ENCODE results near the gene MEN1. TPM values are rescaled to one million over a fixed set of nuclear protein-coding genes. Genes with fewer than 3 reads are reported as not detected.
A peak's percentile ranks its signal among the peaks of the same experiment; 100 is the strongest.
"Not testable (repeated sequence)": the region's sequence is repeated elsewhere in the genome, so short reads cannot be mapped to it uniquely, and the experiment has no call there.

MEN1 gene
- total RNA-seq, 1 experiment from 2014 or later = 11.8 TPM

DNA sequence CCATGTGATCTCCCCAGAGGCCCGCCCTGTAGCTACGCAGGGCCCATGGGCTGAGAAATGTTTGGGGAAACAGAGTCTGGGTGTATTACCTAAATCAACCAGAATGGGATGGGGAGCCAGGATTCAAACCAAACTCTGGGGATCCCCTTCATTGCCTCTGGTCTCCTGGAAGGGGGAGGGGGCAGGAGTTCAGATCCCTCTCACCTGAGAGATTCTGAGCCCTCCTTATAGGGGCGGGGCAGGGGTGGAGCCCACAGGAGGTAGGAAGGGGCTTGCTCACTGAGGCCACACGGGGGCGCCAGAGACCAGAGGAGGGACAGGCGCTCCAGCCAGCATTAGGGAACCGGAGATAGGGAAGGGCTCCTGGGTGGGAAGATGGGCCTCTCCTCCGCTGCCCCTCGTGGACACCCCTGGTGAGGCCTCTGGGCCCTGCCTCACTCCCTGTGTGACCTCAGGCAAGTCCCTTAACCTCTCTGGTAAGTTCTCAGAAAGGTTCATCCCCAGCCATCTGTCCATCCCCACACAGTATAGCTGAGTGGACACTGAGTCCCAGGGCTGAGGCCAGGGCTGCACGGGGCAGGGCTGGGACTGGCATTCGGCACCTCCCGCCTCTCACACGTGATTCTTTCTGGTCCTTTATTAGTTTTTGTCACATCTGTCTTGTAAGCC, 36.8 kb upstream of the MEN1 start:
- DNase-seq (ENCODE audit: extremely low read depth, low read depth) = peak; percentile 88

DNA sequence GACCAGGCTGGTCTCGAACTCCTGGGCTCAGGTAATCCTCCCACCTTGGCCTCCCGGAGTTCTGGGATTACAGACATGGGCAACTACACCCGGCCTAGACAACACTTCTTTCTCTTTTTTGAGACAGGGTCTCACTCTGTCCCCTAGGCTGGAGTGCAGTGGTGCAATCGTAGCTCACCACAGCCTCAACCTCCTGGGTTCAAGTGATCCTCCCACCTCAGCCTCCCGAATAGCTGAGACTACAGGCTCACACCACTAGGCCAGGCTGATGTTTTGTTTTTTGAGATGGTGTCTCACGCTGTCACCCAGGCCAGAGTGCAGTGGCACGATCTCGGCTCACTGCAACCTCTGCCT, 35.4 kb upstream of the MEN1 start:
- not testable (repeated sequence) for DNase-seq (ENCODE audit: extremely low read depth, low read depth)

DNA sequence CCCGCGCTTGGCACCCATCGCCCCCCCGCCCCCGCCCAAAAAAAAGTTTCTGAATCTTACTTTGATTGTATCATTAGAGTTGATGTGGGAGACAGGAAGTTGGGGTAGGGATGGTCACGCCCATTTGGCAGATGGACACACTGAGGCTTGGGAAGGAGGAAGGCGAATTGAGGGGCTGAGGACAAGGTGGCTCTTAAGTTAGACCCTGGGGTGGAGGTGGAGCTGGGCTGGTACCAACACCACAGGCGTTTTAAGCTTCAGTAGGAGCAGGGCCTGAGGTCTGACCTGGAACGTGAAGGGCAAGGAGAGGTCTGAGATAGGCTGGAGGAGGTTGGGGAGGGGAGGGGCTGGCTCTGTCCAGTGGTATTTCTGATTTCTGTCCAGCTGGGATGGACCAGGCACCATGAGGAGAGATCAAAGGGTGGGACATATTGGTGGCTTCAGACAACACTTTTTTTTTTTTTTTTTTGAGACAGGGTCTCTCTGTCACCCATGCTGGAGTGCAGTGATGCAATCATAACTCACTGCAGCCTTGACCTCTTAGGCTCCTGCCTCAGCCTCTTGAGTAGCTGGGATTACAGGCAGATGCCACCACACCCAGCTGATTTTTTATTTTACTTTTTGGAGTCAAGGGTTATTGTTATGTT, 34.9 kb upstream of the MEN1 start:
- DNase-seq (ENCODE audit: extremely low read depth, low read depth) = no peak

DNA sequence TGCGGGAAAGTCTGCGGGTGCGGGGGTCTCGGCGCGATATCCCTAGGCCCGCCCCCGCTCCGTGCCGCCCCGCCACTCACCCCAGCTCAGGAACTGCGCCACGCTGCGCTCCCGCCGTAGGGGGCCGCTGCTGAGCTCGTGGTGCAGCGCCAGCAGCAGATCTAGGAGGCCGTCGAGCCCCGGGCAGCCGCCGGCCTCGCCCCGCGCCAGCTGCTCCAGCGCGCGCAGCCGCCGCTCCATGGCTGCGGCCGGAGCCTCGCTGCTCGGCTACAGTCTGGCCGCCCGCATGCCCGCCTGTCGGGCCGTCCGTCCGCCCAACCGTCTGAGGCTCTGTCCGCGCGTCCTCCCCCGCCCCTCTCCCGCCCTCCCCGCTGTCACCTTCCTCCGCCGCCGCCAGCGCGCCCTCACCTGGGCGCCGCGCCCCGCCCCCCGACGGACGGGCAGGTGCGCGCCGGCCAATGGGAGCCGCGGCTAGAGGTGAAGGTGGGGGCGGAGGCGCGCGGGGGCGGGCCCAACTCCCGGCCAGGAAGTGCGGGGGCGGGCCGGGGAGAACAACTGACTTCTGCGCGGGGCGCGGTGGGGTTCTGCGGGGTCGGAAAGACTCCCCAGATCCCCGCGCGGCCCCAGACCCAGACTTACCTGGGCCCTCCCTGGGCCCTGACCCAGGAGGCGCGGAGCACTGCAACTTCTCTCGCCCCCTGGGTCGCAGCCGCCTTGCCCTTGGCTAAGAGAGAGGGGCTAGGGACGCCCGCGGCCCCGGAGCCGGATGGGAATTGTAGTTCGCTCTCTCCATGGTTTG, 34.2 kb upstream of the MEN1 start, which contains the start of gene CDC42BPG:
CDC42BPG (minus strand) TSS at position 324 of the 799 bp plus-strand sequence; CDS start at position 240, 84 bp downstream.
- peak; percentile 41 for DNase-seq (ENCODE audit: extremely low read depth, low read depth)

DNA sequence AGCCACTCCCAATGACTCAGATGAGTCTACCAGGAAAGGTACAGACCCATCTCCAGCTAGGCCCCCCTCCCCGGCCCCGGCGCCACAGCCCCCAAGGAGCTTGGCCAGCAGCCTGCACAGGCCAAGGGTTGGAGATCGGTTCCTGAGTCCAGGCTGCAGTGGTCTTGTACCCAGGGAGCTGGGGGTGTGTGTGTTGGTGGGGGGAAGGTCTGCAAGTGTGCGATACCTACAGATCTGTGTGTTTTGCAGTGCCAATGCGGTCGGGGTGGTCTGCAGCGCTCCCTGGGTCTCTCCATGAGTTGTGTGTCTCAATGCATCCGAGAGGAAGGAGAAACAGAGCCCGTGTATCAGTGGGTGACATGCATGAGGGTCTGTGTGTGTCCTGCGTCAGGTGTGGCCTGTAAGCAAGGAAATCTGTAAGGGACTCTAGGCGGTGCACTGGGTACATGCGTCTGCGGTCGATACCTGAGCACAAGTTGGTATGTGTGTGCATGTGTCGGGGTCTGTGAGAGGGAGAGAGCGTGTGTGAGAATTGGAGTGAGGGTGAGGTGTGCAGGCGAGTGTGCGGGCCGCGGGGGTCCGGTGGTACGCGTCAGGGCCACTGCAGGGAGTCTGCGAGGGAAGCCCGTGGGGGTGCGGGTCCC, 33.5 kb upstream of the MEN1 start:
- no peak for DNase-seq (ENCODE audit: extremely low read depth, low read depth)

DNA sequence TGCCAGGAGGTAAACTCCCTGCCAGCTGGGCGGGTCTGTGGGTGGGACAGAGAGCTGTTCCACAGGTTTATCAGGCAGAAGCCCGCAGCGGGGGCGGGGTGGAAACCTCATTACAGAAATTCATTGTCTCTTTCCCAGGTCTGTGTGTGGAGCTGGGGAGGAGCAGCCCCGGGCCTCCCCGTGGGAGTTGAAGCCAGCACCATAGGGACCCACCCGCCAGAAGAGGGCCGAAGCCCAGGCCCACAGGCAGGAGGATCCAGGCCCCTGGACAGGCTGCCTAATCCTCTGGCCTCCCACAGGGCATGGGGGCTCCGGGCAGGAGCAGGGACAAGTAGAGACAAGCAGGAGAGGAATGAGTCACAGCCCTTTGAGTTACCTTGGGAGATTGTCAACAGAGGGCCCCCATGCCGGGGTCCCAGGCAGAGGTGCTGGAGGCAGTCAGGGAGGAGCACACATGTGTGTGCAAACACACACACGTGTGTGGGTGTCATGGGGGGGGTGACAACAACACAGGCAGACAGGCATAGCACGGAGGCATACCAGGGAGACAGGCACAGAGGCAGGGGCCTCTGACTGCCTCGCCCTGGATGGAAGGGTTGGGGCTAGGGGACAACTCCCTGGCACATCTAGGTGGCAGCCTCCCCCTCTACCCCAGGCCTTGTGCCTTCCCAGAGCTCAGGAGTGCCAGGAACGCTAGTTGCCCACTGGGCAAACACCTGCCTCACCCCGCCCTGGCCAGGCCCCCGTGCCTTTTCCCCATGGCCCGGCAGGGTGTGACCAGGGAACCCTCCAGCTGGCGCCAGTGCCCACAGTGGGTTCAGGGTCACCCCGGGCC, 32.7 kb upstream of the MEN1 start:
- no peak for DNase-seq (ENCODE audit: extremely low read depth, low read depth)

DNA sequence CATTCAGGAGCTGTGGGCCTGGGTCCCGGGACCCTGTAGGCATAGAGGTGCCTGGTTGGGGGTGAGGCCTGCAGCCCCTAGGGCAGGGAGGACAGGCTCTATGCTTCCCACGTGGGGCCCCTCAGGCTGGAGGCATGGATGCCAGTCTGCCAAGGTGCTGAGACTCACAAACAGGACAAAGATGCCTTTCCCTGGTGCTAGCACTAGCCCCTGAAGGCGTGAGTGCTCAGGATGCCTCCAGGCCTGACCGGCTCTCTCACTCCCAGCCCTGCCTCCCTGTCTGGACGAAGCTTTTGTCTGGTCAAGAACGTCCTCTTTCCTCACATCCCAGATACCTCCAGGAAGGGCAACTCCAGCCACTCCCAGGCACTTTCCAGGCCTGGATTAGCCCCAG, 32.0 kb upstream of the MEN1 start:
- DNase-seq (ENCODE audit: extremely low read depth, low read depth) = no peak

DNA sequence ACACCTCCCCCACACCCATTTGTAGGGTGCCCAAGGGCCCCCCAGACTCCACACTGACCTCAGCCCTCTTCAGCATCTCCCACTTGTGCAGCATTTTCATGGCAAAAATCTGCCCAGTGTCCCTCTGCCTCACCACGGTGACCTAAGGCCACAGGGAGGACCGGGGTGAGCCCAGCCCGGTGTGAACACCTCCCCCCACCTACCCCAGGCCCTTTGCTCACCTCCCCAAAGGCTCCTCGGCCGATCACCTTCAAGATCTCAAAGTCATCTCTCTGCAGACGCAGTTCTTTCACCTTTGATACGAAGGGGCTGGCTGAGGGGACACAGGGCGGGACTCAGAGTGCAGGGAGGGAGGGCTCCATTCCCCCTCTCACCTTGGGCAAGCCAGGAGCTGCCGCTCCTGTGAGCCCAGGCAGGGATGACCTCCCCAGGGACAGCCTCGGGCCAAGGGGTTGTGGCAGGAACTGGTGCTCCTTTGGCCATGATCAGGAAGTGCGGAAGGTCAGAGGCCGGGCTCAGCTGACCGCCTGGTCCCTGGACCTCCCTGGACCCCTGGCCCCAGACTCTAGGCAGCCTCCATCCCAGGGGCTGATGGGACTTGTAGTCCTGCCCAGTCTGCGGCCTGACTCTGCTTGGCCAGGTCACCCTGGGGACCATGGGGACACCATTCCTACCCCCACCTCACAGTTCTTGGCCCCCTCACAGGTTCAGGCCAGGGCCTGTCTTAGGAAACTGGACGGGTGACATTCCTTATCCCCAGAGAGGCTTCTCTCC, 31.4 kb upstream of the MEN1 start:
- no peak for DNase-seq (ENCODE audit: extremely low read depth, low read depth)

DNA sequence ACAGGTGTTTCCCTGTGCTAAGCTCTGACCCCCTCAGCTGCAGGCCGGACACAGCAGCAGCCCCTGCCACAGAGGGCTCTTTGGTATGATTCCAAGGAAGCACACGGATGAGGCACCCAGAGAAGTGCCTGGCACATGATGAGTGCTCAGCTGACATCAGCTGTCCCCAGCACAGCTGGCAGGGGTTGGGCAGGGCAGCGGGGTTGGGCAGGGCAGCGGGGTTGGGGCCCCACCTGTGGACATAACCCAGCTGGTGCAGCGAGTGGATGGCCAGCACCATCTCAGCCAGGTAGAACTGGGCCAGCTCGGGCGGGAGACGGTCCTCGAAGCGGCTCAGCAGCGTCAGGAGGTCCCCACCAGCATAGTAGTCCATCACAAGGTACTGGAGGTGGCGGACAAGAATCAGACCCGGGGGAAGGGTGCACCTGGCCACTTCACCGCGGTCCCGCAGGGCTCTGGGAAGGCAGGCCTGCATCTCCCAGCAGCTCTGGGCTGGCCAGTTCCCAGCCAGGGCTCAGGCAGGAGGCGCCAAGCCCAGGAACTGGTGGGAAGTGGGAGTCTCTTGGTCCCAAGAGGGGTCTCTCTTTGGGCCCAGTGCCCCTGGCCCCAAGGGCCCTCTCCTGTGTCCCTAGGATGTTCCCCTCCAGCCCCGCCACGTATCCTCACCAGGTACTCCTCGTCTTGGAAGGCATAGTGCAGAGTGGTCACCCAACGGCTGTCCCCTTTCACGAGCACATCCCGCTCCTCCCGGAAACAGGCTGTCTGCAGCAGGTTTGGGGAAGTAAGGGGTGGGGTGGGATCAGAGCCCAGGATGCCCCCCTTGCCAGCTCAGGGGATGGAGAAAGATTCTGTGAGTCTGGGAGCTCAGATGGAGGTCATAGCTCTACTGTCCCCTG, 29.8 kb upstream of the MEN1 start:
- DNase-seq (ENCODE audit: extremely low read depth, low read depth) = no peak

DNA sequence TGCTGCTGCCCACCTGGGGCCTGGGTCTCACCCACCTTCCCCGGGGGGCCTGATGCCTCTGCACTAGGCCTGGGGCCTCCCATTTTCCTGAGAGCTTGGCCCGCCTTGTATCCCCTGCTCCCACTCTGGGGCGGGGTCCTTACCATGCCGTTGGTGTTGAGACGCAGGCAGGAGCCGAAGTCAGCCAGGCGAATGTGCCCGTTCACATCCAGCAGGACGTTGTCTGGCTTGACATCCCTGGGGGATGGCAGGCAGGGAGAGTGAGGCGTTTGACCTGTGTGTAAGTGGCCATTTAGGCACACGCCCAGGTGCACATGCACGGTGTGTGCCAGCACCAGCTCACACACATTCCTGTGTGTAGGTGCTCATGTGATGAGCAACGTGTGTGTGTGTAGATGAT, 29.0 kb upstream of the MEN1 start:
- DNase-seq (ENCODE audit: extremely low read depth, low read depth) = no peak

DNA sequence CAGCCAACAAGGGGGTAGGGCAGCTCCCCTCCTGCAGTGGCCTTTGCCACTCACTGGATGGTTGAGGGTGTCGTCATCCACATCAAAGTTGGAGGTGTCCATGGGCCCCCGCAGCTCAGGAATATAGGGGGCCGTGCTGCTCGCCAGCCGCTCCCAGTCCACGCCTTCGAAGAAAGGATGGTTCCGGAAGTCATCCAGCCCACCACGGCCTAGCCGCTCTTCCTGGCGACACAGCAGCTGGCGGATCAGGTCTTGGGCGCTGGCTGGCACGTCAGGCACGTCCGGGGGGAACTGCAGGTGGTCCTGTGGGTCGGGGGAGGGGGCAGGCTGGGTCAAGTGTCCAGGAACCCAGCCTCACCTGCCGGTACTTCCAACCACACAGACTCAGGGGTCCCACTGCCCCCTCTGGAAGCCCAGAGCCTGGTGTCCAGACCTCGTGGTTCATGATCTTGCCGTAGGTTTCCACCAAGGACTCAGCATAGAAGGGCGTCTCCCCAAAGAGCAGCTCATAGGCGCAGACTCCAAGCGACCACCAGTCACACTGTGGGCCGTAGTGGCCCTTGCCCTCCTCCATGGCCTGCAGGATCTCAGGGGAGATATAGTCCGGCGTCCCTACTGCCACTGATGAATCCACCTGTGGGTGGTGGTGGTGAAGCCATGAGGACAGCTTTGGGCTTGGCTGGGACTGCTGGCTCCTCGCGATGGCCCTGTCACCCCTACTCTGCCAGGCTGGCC, 28.4 kb upstream of the MEN1 start:
- no peak for DNase-seq (ENCODE audit: extremely low read depth, low read depth)

DNA sequence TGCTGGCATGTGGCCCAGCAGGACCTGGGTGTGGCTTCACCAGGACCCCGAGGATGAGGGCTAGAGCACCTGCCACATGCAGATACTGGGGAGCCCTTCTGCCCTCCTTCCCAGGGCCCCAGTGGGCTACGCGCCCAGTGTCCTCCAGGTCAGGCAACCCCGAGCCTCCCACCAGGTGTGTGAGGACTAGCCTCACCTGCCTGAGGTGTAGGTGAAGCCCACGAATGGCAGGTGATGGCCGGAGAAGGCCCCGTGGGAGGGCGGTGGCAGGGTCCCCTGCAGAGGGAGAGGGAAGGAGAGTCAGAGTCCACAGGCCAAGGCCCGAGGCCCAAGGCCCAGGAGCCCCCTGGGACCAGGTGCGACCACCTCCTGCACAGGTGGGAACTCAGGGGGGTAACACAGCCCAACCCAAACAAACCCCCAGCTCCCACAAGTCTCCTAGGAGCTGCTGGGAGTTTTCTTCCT, 27.6 kb upstream of the MEN1 start:
- no peak for DNase-seq (ENCODE audit: extremely low read depth, low read depth)

DNA sequence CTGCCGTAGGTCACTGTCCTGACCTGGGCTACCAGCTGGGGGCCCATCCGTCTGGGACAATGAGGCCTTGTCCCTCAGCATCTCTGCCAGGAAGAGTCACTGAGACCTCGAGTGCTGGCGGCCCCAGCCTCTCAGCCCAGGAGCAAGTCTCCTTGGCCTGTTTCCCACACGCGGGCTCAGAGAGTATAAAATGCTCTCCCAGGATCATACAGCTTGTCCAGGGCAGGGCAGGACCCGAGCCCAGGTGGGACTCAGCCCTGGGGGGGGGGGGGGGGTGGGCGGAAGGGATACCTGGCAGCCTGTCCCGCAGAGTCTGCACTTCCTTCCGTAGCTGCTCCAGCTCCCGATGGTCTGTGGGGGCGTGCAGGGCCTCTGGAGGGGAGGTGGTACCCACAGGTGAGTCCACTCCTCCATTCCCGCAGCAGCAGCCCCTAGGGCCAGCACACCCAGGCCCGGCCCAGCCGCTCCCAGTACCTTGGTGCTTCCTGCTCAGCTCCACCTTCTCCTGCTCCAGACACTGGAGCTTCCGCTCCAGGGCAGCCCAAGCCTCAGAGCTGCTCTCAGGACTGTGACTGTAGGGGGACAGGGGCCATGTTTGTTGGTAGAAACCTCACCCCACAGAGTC, 26.2 kb upstream of the MEN1 start:
- no peak for DNase-seq (ENCODE audit: extremely low read depth, low read depth)

DNA sequence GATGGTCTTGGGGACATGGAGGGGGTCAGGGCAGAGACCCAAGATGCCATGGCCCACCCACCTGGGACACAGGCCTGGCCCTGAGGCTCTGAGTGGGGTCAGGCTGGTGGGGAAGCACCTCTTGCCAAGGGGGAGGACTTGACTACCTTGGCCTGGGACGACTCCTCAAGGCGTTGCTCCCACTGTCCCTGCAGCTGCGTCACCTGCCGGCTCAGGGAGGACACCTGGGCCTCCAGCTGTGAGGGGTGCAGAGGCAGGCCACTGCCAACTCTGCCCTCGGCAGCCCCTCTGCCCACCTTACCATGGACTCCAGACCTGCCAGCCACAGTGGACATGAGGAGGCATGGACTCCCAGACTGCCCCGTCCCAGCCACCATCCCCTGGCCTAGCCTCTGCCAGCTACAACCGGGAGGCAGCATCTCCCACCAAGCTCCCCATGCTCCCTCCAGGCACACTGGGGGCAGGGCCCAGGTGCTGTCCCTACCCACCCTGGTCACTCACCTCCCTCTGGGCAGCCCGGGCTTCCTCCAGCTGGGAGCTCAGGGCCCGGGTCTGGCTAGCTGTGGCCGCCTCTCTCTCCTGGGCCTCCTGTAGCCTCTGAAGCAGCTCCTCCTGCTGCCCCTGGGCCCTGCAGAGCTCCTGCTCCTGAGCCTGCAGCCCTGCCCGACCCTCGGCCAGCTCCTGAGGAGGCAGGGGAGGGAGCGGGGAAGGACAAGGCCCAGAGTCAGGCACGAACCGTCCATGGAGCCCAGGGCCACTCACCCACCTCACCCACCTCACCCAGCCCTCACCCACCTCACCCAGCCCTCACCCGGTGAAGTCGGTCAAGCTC, 25.5 kb upstream of the MEN1 start:
- DNase-seq (ENCODE audit: extremely low read depth, low read depth) = no peak

DNA sequence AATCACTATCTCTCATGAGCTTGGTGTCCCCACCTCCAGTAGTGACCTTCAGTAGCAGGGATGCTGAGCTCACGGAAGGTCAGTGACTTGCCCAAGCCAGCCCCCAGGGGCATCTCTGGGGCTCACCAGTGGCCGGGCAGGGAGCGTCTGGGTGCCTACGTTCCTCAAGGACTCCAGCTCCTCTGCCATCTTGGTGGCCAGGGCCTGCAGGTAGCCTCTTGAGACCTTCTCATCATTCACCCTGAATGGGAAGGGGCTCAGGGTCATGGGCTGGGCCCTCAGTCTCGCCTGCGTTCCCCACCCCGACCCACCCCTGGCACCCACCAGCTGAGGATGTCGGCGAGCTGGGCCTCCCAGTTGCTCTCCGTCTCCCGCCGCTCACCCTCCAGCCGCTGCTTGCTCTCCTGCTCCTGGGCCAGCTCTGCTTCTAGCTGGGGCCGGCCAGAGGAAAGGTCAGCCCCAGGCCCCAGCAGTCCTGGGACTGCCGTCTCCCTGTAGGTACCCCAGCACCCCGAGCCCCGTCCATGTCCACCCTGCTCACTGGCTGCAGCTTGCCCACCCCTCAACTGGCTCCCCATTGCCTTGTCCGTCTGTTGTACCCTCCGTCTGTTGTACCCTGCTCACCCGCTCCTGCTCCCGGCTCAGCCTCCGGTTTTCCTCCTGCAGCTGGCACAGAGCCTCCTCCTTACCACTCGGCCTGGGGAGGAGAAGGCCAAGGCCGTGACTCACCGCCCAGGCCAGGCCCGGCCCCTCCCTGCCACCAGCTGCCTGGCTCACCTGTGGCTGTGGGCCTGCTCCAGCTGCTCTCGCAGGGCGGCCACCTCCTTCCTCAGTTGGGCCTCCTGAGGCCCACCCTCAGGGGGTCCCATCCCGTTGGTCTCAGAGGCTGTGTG, 24.6 kb upstream of the MEN1 start:
- no peak for DNase-seq (ENCODE audit: extremely low read depth, low read depth)

All from NCI-H460 (cell line).